ENCODE data around the gene POLR2B. TPM values are rescaled to one million over a fixed set of nuclear protein-coding genes. Genes with fewer than 3 reads are reported as not detected.
"Not testable (repeated sequence)": the region's sequence is repeated elsewhere in the genome, so short reads cannot be mapped to it uniquely, and the experiment has no call there.

The POLR2B gene
- total RNA-seq, 1 experiment from 2014 or later, result 108 TPM

DNA sequence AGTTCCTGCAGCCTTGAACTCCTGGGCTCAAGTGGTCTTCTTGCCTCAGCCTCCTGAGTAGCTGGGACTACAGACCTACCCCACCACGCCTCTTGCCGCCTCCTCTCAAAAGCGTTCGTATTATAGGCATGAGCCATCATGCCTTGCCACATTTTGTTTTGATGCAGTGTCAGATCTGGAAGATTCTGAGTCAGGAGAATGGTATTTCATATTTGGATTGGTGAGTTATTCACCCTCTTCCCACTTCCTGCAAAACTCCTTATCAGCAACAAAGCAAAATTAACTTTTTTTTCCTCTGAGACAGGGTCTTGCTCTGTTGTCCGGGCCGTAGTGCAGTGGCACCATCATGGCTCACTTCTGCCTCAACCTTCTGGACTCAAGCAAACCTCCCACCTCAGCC is 41.4 kb upstream of the POLR2B start:
- no peaks in the 10 kb centered on the region for H3K9me3 ChIP-seq (ENCODE audit: control insufficient read depth, low read depth, low read length)
- H4K20me1 ChIP-seq (ENCODE audit: control insufficient read depth, insufficient read depth, insufficient read length), result no peaks in the 10 kb centered on the region
- H3K9me3 Mint-ChIP-seq, result no peaks in the 10 kb centered on the region
- no peak overlapping the region for H3K4ac ChIP-seq (ENCODE audit: low read depth, low read length)
- H3K79me2 ChIP-seq (ENCODE audit: insufficient read depth, low read length), result no peaks in the 10 kb centered on the region; the same call in 1 of the 2 replicates
- no CpG with 5 or more reads among the region's 6 CpGs for WGBS (ENCODE audit: extremely low coverage, insufficient read length, low lambda C conversion rate)
- no peaks in the 10 kb centered on the region for H3K23me2 ChIP-seq (ENCODE audit: insufficient read length, low read depth, low read length, poor library complexity, severe bottlenecking)
- no peak overlapping the region for H3K9ac ChIP-seq (ENCODE audit: extremely low read depth, insufficient read length, low read length)
- no peak overlapping the region for H4K8ac ChIP-seq (replicated peaks; ENCODE audit: insufficient read length, low read depth, low read length)
- no peak overlapping the region for H2AK5ac ChIP-seq (ENCODE audit: insufficient read length, low read length)
- H3K14ac ChIP-seq (ENCODE audit: insufficient read depth, low read length), result no peak overlapping the region
- no peaks in the 10 kb centered on the region for H3K27me3 Mint-ChIP-seq (ENCODE audit: low read depth)
- H2BK12ac ChIP-seq (ENCODE audit: insufficient read length, low read depth, low read length), result no peak overlapping the region
- no peak overlapping the region for H2BK15ac ChIP-seq (ENCODE audit: low read depth, low read length)
- no peaks in the 10 kb centered on the region for H3K4me1 ChIP-seq (ENCODE audit: insufficient read depth, low read length)
- no peak overlapping the region for H4K91ac ChIP-seq (ENCODE audit: insufficient read length, low read depth, low read length)
- H3T11ph ChIP-seq (ENCODE audit: low read length), result no peak overlapping the region
- peak overlapping the region in 1 of 3 experiments; percentile 3; a peak in 1 of 7 replicates for H3K27ac Mint-ChIP-seq
- TF ChIP-seq, protein P1, sequence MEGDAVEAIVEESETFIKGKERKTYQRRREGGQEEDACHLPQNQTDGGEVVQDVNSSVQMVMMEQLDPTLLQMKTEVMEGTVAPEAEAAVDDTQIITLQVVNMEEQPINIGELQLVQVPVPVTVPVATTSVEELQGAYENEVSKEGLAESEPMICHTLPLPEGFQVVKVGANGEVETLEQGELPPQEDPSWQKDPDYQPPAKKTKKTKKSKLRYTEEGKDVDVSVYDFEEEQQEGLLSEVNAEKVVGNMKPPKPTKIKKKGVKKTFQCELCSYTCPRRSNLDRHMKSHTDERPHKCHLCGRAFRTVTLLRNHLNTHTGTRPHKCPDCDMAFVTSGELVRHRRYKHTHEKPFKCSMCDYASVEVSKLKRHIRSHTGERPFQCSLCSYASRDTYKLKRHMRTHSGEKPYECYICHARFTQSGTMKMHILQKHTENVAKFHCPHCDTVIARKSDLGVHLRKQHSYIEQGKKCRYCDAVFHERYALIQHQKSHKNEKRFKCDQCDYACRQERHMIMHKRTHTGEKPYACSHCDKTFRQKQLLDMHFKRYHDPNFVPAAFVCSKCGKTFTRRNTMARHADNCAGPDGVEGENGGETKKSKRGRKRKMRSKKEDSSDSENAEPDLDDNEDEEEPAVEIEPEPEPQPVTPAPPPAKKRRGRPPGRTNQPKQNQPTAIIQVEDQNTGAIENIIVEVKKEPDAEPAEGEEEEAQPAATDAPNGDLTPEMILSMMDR (conservative IDR thresholded peaks at IDR 0.05), result no peak
- H3K79me1 ChIP-seq (ENCODE audit: insufficient read depth, low read depth, low read length, poor library complexity, severe bottlenecking), result no peaks in the 10 kb centered on the region
- no peak overlapping the region for H3K56ac ChIP-seq (ENCODE audit: insufficient read length, low read depth, low read length)
- no peak overlapping the region for H2BK120ac ChIP-seq (ENCODE audit: low read depth, low read length, poor library complexity, severe bottlenecking)
- H3K23ac ChIP-seq (ENCODE audit: insufficient read length, low read depth, low read length), result no peak overlapping the region
- no peak overlapping the region for H2BK20ac ChIP-seq (ENCODE audit: low read depth, low read length, poor library complexity, severe bottlenecking)
- H3K4me3 Mint-ChIP-seq, result no peak overlapping the region
- no peak overlapping the region for H2BK5ac ChIP-seq (ENCODE audit: insufficient read length, low read length)
- no peak overlapping the region for H3K18ac ChIP-seq (ENCODE audit: insufficient read length, low read depth, low read length)
- H3K27me3 ChIP-seq (ENCODE audit: insufficient read depth, low read length), result no peaks in the 10 kb centered on the region
- H3K4me1 Mint-ChIP-seq, result no peaks in the 10 kb centered on the region
- no peak overlapping the region for H3K27ac ChIP-seq (ENCODE audit: insufficient read length, low read depth, low read length)
- DNase-seq, result no peak
- H3K4me2 ChIP-seq (ENCODE audit: insufficient read depth, insufficient read length, low read length), result no peak overlapping the region
- no peak overlapping the region for H2AFZ ChIP-seq (ENCODE audit: low read length)
- H3K36me3 Mint-ChIP-seq (ENCODE audit: insufficient read depth in 1 of 3, low read depth in 3 of 3), result peaks cover 0 to 25% (median 10%) of the 10 kb centered on the region in 3 experiments; a peak in 4 of 7 replicates
- H4K5ac ChIP-seq (ENCODE audit: insufficient read length, low read depth, low read length), result no peak overlapping the region

DNA sequence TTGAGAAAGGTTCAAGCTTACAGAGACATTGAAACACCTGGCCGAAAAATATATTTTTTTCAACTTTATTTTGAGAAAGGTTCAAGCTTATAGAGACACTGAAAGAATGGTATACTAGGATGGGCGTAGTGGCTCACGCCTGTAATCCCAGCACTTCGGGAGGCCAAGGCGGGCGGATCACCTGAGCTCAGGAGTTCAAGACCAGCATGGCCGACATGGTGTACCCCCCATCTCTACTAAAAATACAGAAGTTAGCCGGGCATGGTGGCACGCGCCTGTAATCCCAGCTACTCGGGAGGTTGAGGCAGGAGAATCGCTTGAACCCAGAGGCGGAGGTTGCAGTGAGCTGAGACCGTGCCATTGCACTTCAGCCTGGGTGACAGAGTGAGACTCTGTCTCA is 38.9 kb upstream of the POLR2B start:
- not testable (repeated sequence) for H2AK5ac ChIP-seq (ENCODE audit: insufficient read length, low read length); H4K20me1 ChIP-seq (ENCODE audit: control insufficient read depth, insufficient read depth, insufficient read length); H2BK5ac ChIP-seq (ENCODE audit: insufficient read length, low read length); H3K4me2 ChIP-seq (ENCODE audit: insufficient read depth, insufficient read length, low read length); H3K9me3 ChIP-seq (ENCODE audit: control insufficient read depth, low read depth, low read length); H3K27ac Mint-ChIP-seq; H3K79me2 ChIP-seq (ENCODE audit: insufficient read depth, low read length); H4K91ac ChIP-seq (ENCODE audit: insufficient read length, low read depth, low read length); H4K8ac ChIP-seq (replicated peaks; ENCODE audit: insufficient read length, low read depth, low read length); H3K14ac ChIP-seq (ENCODE audit: insufficient read depth, low read length); H3K23ac ChIP-seq (ENCODE audit: insufficient read length, low read depth, low read length); H3K4me1 ChIP-seq (ENCODE audit: insufficient read depth, low read length); H3K18ac ChIP-seq (ENCODE audit: insufficient read length, low read depth, low read length); H3K4me1 Mint-ChIP-seq; H3T11ph ChIP-seq (ENCODE audit: low read length); H3K4me3 Mint-ChIP-seq; H2BK120ac ChIP-seq (ENCODE audit: low read depth, low read length, poor library complexity, severe bottlenecking); H4K5ac ChIP-seq (ENCODE audit: insufficient read length, low read depth, low read length); H3K56ac ChIP-seq (ENCODE audit: insufficient read length, low read depth, low read length); H3K9me3 Mint-ChIP-seq; H3K27me3 Mint-ChIP-seq (ENCODE audit: low read depth); H2BK20ac ChIP-seq (ENCODE audit: low read depth, low read length, poor library complexity, severe bottlenecking); H2BK12ac ChIP-seq (ENCODE audit: insufficient read length, low read depth, low read length); DNase-seq; H3K27ac ChIP-seq (ENCODE audit: insufficient read length, low read depth, low read length); H3K79me1 ChIP-seq (ENCODE audit: insufficient read depth, low read depth, low read length, poor library complexity, severe bottlenecking); H2BK15ac ChIP-seq (ENCODE audit: low read depth, low read length); H3K23me2 ChIP-seq (ENCODE audit: insufficient read length, low read depth, low read length, poor library complexity, severe bottlenecking); H3K4ac ChIP-seq (ENCODE audit: low read depth, low read length); H2AFZ ChIP-seq (ENCODE audit: low read length); H3K27me3 ChIP-seq (ENCODE audit: insufficient read depth, low read length); H3K9ac ChIP-seq (ENCODE audit: extremely low read depth, insufficient read length, low read length)
- H3K36me3 Mint-ChIP-seq (ENCODE audit: insufficient read depth in 1 of 3, low read depth in 3 of 3), result peaks cover 0 to 20% (median 10%) of the 10 kb centered on the region in 3 experiments; a peak in 4 of 7 replicates
- WGBS (ENCODE audit: extremely low coverage, insufficient read length, low lambda C conversion rate), result no CpG with 5 or more reads among the region's 14 CpGs

All from H9 (cell line).